Measurements from ENCODE around the gene TRIM7.

Gene TRIM7

DNA sequence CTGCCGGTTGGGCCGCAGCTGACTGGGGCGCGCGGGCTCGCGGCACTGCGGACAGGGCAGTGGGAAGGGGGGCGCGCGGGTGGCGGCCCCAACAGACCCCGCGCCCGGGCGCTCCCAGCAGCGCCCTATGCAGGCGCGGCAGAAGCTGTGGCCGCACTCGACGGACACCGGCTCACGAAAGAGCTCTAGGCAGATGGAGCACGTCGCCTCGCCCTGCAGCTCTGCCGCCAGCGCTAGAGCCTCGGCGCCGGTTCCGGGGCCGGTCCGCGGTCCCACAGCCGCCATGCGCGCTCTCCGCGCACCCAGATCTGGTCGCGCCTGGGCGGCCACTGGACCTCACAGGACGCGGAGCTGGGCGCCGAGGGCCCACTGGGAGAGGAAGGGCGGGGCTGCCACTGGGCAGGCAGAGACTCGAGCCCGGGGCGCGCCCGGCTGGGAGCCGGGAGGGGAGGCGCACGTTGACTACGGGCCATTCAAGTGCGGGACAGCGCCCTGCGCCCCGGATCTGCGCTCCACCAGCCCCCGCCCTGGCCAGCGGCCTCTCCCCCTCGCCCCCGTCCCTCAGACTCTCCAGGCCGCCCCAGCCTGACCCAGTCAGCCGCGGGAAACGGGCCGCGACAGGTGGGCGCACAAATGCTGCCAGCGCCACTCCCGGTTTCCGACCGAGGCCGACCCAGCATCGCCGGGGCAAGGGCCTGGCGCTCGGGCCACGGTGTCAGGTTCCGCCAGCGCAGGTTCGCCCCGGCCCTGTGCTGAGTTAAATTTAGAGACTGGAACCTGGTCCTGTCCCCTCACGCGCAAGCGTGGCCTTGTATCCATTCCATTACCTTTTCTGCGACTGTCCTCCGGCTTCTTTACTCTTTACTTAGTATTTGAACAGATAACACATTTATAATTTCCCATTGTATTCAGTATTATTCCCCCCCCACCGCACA is at the start of gene TRIM7:
Gene TRIM7 (minus strand): TSS at position 371 of the 935 bp plus-strand sequence. CDS start 86 bp downstream, at position 285.
- DNase-seq = no peak

- no peak for DNase-seq
Measured at GRCh38 chr5:181248277-181248676, 43.3 kb upstream of the TRIM7 start.

GRCh38 chr5:181246276-181247049 is 41.5 kb upstream of the TRIM7 start:
- peak; percentile 88 for DNase-seq

GRCh38 chr5:181245427-181246275 is 40.7 kb upstream of the TRIM7 start:
- DNase-seq = no peak

GRCh38 chr5:181243564-181244343 is 38.8 kb upstream of the TRIM7 start, which contains the start of gene RACK1:
Gene RACK1 (minus strand): TSS chr5:181243906. CDS start chr5:181243800, 106 bp downstream.
- DNase-seq = peak; percentile 91

GRCh38 chr5:181243018-181243563 is 38.1 kb upstream of the TRIM7 start:
- no peak for DNase-seq

- no peak for DNase-seq
Measured at GRCh38 chr5:181242031-181242451, 37.0 kb upstream of the TRIM7 start.

GRCh38 chr5:181241393-181241975 is 36.5 kb upstream of the TRIM7 start:
- DNase-seq = peak; percentile 76

DNA sequence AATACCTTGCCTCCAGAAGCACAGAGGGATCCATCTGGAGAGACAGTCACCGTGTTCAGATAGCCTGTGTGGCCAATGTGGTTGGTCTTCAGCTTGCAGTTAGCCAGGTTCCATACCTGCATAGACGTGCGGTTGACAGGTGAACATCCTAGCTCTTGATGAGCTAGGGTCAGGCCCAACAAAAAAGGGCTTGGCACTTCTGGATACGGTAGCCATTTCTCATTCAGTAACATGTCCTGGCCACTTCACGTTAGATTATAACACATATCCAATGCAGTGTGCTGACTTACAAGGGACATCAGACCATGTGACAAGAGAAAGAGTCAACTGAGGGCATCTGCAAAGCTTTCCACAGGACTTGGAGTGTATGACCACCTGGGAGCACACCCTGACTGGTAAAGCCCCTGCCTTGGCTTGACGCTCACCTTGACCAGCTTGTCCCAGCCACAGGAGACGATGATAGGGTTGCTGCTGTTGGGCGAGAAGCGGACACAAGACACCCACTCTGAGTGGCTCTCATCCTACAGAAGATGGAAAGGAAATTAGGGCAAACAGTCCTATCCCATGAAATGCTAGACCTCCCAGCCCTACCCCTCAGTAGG is 34.2 kb upstream of the TRIM7 start:
- no peak for DNase-seq

GRCh38 chr5:181237729-181238385 is 32.9 kb upstream of the TRIM7 start:
- no peak for DNase-seq

DNA sequence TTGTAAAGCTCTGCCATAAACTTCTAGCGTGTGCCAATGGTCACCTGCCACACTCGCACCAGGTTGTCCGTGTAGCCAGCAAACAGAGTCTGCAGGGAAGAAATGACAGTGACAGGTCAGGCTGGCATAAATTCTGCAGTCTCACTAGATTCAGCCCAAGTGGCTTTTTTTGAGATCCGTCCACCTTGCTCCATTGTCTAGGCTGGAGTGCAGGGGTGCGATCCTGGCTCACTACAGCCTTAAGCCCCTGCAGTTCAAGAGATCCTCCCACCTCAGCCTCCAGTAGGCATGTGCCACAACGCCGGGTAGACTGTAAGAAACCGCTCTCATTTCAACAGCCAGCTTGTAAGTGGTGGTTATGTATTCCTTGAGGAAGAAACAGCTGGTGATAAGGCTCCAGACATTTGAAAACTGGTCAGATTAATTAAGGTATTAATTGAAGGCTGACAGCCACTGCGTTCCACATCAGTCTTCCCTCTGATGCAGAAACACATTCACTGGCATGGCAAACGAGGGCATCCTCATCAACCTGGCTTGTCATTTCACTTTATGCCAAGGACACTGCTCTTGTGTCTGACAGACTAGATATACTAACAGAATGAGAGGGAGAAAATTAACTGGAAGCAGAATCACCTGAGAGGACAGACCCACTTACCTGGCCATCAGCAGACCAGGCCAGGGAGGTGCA is 32.1 kb upstream of the TRIM7 start:
- no peak for DNase-seq

DNA sequence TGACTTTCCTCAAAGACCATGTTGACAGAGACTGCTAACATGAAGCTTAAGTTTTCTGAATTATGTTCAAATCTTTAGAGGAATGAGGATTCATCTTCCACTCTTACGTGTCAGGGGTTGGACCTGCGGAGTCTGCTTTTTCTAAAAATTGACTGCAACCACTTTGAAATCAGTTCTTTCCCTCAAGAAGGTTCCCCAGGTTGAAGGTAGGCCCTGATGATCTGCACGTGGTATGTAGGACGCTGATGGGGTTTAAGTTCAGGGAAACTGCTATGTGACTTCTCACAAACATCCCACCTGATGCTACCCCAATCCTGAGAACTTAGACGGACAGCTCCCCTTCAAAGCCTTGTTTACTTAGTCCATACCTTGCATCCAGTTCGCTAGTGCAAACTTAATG is 31.5 kb upstream of the TRIM7 start:
- DNase-seq = no peak

DNA sequence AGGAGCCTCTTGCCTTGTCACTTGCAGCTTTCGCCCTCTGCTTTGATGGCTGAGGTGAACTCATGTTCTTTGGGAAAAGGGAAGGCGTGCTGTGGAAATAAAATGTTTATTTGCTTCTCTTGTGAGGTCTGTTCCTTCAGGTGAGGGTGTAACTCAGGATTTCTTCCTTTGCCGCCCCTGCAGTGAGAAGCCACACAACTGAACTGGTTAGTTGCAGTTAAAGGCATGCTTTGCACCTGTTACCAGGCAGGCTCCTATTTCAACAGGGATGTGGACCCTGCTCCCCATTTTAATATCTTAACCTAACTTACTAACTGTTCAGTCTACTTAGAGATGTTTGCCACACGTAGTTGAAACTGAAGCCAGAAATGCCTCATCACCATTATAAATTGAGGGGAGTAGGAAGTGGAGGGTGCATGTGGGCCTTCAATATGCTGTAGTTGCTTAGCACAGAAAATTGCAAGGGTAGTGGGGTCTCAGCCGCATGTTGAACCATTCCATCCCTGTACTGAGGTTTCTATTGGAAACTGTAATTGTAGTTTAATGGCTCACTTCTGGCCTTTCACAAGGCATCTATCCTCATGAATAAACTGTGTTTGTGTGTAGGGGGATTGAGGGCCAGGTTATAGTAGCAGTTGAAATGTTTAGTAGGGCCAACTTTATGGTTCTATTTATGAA is 30.8 kb upstream of the TRIM7 start:
- no peak for DNase-seq

DNA sequence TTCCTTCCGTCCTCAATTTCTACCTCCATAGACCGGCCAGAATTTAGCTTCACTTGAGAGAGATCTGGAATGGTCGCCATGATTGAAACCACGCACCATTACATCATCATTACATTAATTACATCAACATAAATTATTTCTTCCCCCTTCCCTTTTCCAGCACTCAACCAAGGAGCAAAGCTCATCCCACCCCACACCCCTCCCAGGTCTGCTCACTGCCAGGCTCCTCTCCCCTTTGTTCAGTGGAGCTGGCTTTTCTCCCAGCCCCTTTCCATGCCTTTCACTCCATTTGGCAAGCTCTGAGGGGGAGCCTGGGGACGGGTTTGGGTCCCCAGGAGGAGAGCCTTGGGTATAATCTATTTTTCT is 30.3 kb upstream of the TRIM7 start:
- peak; percentile 29 for DNase-seq

GRCh38 chr5:181234455-181235306 is 29.7 kb upstream of the TRIM7 start:
- no peak for DNase-seq

- DNase-seq = no peak
Measured at GRCh38 chr5:181233801-181234454, 28.9 kb upstream of the TRIM7 start.

GRCh38 chr5:181233088-181233800 is 28.2 kb upstream of the TRIM7 start:
- DNase-seq = no peak

Measured in fibroblast of skin of right quadriceps (primary cell).